Kidney (tissue), 14 donors: ENCODE data around the gene TOM1. TPM values are rescaled to one million over a fixed set of nuclear protein-coding genes. Genes with fewer than 3 reads are reported as not detected.
"Not testable (repeated sequence)": the region's sequence is repeated elsewhere in the genome, so short reads cannot be mapped to it uniquely, and the experiment has no call there.

Source experiments
- DNase-seq, 5 donors: peaks; one replicate each; pipeline ENCODE4 v3.0.0-alpha.2; 2013 to 2020
- FAIRE-seq: peaks from 2 replicates; lab custom pipeline; 2012; peaks lifted over from hg19 to GRCh38; lab: Jason Lieb, UNC
- H3K27ac ChIP-seq, 2 donors: one replicate each; pipeline ENCODE4 v1.7.0; 2013; ENCODE audit warnings: low read depth in 2 of 2, low read length in 2 of 2, inconsistent platforms in 1 of 2
- H3K27me3 ChIP-seq: one replicate; pipeline ENCODE4 v1.7.1; 2013; ENCODE audit warnings: low read length, inconsistent platforms; ENCODE audit not compliant: control insufficient read depth, insufficient read depth
- H3K36me3 ChIP-seq, 3 donors: one replicate each; pipeline versions ENCODE4 v1.7.0 to v1.7.1; 2013; ENCODE audit warnings: low read length in 3 of 3, control low read depth in 1 of 3, inconsistent platforms in 1 of 3; ENCODE audit not compliant: insufficient read depth in 3 of 3, control insufficient read depth in 2 of 3
- H3K4me1 ChIP-seq, 3 donors: one replicate each; pipeline versions ENCODE4 v1.7.0 to v1.7.1; 2013; ENCODE audit warnings: low read length in 3 of 3, inconsistent platforms in 1 of 3, low read depth in 1 of 3; ENCODE audit not compliant: control insufficient read depth in 2 of 3, insufficient read depth in 2 of 3
- H3K4me3 ChIP-seq, 3 donors: one replicate each; pipeline versions ENCODE4 v1.7.0 to v1.8.1; 2013; ENCODE audit warnings: low read length in 3 of 3, control low read depth in 1 of 3, inconsistent platforms in 1 of 3
- H3K9ac ChIP-seq, 3 donors: one replicate each; pipeline versions ENCODE4 v1.7.0 to v1.7.1; 2013; ENCODE audit warnings: low read length in 3 of 3, control low read depth in 1 of 3, inconsistent platforms in 1 of 3
- H3K9me3 ChIP-seq, 3 donors: one replicate each; pipeline versions ENCODE4 v1.7.0 to v1.7.1; 2013; ENCODE audit warnings: low read length in 3 of 3, control low read depth in 1 of 3, inconsistent platforms in 1 of 3; ENCODE audit not compliant: control insufficient read depth in 2 of 3, insufficient read depth in 1 of 3
- intact Hi-C: fragments of 100-400 bp; cut with DNase I; formaldehyde crosslinking; loops from one replicate; pipeline ENCODE4 v1.11.1; 2022
- polyA plus RNA-seq: library from polyadenylated mRNA; stranded (reverse); fragments of 350-450 nt; fragmentation: Illumina TruSeq; extraction: RNeasy Lipid Tissue Mini Kit (QIAGEN cat#74804); gene quantifications from one replicate; pipeline ENCODE4 v1.2.3, GENCODE V29; 2014; ENCODE audit warnings: low read depth, low replicate concordance; ENCODE audit not compliant: insufficient read depth
- total RNA-seq: library from RNA; stranded (reverse); fragmentation: NEBNext Ultra II Directional; extraction: Animal tissue kit (Norgen Biotek cat#: 25700); gene quantifications from one replicate; pipeline ENCODE4 v1.2.1, GENCODE V29; 2021
- TF ChIP-seq, protein P1 (sequence below): IDR thresholded peaks from 3 replicates; pipeline ENCODE4 v1.5.1; 2012; ENCODE audit warnings: mild to moderate bottlenecking, moderate library complexity, borderline replicate concordance; ENCODE audit not compliant: insufficient read depth; ENCODE audit errors: extremely low read depth
- donor health status: control.
- donor health status: control.
- donor health status: control.
- donor health status: control.
- donor health status: control.
- donor health status: DM: yes; HTN: yes; CAD: no.
- donor health status: Normal renal cell carcinoma (clear cell type).

Gene TOM1
- total and polyA plus RNA-seq, 2 donors from 2014 or later, result 67.0 to 68.2 TPM

DNA sequence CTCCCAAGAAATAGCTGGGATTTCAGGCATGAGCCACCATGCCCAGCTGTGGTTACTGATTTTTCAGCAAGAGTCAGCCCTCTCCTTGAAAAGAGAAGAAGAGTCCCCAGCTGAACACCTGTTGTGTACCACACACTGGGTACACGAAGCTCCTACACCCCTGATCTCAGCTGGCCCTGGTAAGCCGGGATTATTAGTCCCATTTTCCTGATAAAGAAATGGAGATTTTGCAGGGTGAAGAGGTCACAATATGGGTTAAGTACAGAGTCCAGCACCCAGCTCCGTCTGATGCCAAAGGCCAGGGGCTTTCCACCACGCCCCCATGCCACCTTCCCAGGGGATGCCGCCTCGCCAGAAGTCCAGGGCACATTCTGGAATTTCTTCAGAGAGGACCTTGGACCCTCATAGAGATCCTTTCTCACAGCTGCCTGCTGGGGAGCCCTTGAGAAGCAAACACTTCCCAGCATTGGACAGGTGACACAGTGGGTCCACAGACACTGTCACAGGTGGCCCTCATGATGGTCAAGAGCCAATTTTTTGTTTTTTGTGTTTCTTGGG, 61.4 kb downstream of the TOM1 start:
- no peaks in the 10 kb centered on the region for H3K4me1 ChIP-seq
- TF ChIP-seq, protein P1, sequence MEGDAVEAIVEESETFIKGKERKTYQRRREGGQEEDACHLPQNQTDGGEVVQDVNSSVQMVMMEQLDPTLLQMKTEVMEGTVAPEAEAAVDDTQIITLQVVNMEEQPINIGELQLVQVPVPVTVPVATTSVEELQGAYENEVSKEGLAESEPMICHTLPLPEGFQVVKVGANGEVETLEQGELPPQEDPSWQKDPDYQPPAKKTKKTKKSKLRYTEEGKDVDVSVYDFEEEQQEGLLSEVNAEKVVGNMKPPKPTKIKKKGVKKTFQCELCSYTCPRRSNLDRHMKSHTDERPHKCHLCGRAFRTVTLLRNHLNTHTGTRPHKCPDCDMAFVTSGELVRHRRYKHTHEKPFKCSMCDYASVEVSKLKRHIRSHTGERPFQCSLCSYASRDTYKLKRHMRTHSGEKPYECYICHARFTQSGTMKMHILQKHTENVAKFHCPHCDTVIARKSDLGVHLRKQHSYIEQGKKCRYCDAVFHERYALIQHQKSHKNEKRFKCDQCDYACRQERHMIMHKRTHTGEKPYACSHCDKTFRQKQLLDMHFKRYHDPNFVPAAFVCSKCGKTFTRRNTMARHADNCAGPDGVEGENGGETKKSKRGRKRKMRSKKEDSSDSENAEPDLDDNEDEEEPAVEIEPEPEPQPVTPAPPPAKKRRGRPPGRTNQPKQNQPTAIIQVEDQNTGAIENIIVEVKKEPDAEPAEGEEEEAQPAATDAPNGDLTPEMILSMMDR, result no peak
- FAIRE-seq, result no peak
- H3K27ac ChIP-seq, result peak overlapping the region; percentile 43 to 69
- H3K4me3 ChIP-seq, result no peak overlapping the region
- DNase-seq, result no peak
- no peaks in the 10 kb centered on the region for H3K36me3 ChIP-seq
- intact Hi-C loops, result no loop called here
- H3K9ac ChIP-seq, result no peak overlapping the region
- no peaks in the 10 kb centered on the region for H3K27me3 ChIP-seq
- no peaks in the 10 kb centered on the region for H3K9me3 ChIP-seq

DNA sequence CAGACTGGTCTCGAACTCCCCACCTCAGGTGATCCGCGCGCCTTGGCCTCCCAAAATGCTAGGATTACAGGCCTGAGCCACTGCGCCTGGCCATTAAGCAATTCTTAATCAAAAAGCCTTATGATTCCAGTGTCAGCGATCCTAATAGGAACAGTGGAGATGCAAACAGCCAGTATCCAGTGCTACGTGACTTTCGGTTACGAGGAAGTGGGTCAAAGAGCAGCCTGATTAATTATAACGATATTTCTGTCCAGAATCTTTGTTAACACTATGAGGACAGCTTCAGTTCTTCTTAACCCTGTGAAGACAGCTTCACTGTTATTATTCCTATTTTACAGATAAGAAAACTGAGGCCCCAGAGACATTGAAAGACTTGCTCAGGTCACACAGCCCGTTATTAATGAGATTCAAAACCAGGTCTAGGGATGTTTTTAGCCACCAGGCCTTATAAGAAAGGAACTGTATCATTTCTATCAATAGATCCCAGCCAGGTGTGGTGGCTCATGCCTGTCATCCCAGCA, 63.9 kb downstream of the TOM1 start:
- no peaks in the 10 kb centered on the region for H3K9me3 ChIP-seq
- no peak overlapping the region for H3K9ac ChIP-seq
- DNase-seq, result no peak
- TF ChIP-seq, protein P1, result no peak
- FAIRE-seq, result no peak
- intact Hi-C loops, result no loop called here
- no peak overlapping the region for H3K4me3 ChIP-seq
- no peaks in the 10 kb centered on the region for H3K36me3 ChIP-seq
- H3K27me3 ChIP-seq, result no peaks in the 10 kb centered on the region
- no peak overlapping the region for H3K27ac ChIP-seq
- H3K4me1 ChIP-seq, result no peaks in the 10 kb centered on the region

DNA sequence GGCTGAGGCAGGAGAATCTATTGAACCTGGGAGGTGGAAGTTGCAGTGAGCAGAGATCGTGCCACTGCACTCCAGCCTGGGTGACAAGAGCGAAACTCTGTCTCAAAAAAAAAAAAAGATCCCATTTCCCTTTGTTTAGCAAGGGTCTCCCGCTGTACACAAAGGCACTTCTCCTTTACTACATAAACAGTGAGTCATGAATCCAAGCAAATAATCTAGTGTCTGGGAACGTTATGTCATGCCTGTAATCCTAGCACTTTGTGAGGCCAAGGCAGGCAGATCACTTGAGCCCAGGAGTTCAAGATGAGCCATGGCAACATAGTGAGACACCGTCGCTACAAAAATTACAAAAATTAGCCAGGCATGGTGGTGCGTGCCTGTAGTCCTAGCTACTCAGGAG, 64.5 kb downstream of the TOM1 start:
- H3K4me1 ChIP-seq, H3K27me3 ChIP-seq, H3K9ac ChIP-seq, H3K4me3 ChIP-seq, H3K36me3 ChIP-seq, H3K27ac ChIP-seq, H3K9me3 ChIP-seq, FAIRE-seq, intact Hi-C loops: not testable (repeated sequence)
- peak in 2 of 5 donors; percentile 69 to 79 for DNase-seq

DNA sequence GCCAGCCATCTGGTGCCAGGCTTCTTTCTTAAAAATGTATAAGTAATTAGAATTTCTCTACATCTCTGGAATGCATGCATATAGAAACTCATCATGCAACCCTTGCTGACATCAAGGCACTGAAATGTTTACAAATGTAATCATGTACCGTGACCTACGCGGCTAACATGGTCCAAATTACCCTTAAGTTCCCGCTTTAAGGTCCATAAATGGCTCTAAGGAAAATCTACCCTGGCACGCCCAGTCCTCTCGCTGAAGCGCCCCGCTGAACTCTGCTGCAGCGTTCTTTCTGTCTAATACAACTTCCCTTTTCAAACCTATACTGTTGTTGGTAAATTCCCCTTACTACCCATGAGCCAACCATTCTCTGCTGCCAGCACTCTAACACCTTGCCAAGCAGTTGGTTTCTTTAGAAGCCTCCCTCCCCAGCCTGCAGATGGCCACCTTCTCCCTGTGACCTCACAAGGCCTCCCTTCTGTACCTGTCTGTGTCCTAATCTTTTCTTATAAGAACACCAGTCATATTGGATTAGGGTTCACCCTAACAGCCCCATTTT, 67.7 kb downstream of the TOM1 start:
- Histone ChIP-seq H3K27ac (no peak overlapping the region), H3K27me3 (no peaks in the 10 kb centered on the region), H3K4me3 (no peak overlapping the region), H3K4me1 (peaks cover 0 to 3% (median 3%) of the 10 kb centered on the region in 3 donors), H3K36me3 (no peaks in the 10 kb centered on the region), H3K9me3 (no peaks in the 10 kb centered on the region), H3K9ac (no peak overlapping the region)
- TF ChIP-seq, protein P1, result no peak
- FAIRE-seq (no peak), DNase-seq (peak in 1 of 5 donors; percentile 21)
- intact Hi-C loops, result no loop called here
